GM12878 (cell line): ENCODE data around the gene SARM1. TPM values are rescaled to one million over a fixed set of nuclear protein-coding genes. Genes with fewer than 3 reads are reported as not detected.

ENCODE experiments used
- ATAC-seq: fragments of 200-7000 bp; cut with Tn5 transposase; 3 replicates; pipeline ENCODE4 v1.9.1; 2020; ENCODE audit warnings: mild to moderate bottlenecking, moderate library complexity
- BruUV-seq: library from RNA; stranded (reverse); fragments of 400-500 nt; replicated peaks from 2 replicates; lab custom pipeline; 2021; lab: Mats Ljungman, UMichigan
- CTCF ChIA-PET: fragments of 300-600 bp; sonication (Branson Sonifier 250); formaldehyde crosslinking; extraction: SDS; loops from one replicate; lab custom pipeline; 2021; ENCODE audit warnings: inconsistent platforms; lab: Yijun Ruan, JAX
- POLR2A ChIA-PET: fragments of 350-600 bp; formaldehyde crosslinking; extraction: SDS; loops from one replicate; lab custom pipeline; 2021; ENCODE audit warnings: inconsistent platforms; lab: Charles Lee
- RAD21 ChIA-PET: fragments of 300-600 bp; sonication (Branson Sonifier 250); formaldehyde crosslinking; loops from one replicate; lab custom pipeline; 2023; ENCODE audit warnings: antibody characterized with exemption; ENCODE audit not compliant: unreplicated experiment; lab: Charles Lee
- SMC1A ChIA-PET: fragments of 300-600 bp; sonication (Branson Sonifier 250); formaldehyde crosslinking; loops from one replicate; lab custom pipeline; 2023; ENCODE audit not compliant: unreplicated experiment, uncharacterized antibody; lab: Charles Lee
- DNase-seq: peaks from one replicate; pipeline ENCODE4 v3.0.0-alpha.2; 2011; ENCODE audit warnings: low read depth, low spot score
- FAIRE-seq: peaks from 3 replicates; lab custom pipeline; 2011; peaks lifted over from hg19 to GRCh38; lab: Jason Lieb, UNC
- H2AFZ ChIP-seq: 2 replicates; pipeline ENCODE4 v1.6.0; 2011; ENCODE audit warnings: low read depth, low read length, control low read depth; ENCODE audit not compliant: control insufficient read depth
- H3K27ac ChIP-seq: 2 replicates; pipeline ENCODE4 v1.5.1; 2011; ENCODE audit warnings: control low read depth; ENCODE audit not compliant: control insufficient read depth, insufficient read depth
- H3K27me3 ChIP-seq, 2 experiments: replicated peaks in 1 of 2; 2 replicates each; pipeline versions ENCODE4 v1.6.0 to v1.6.1; 2011; ENCODE audit warnings: low read length in 1 of 2; ENCODE audit not compliant: control insufficient read depth in 2 of 2, insufficient read depth in 2 of 2
- H3K36me3 ChIP-seq, 2 experiments: 2 replicates each; pipeline ENCODE4 v1.5.1; 2011; ENCODE audit warnings: low read length in 1 of 2; ENCODE audit not compliant: control insufficient read depth in 2 of 2, insufficient read depth in 2 of 2
- H3K4me1 ChIP-seq: 2 replicates; pipeline ENCODE4 v1.6.1; 2011; ENCODE audit warnings: mild to moderate bottlenecking, low read length, moderate library complexity, mixed read lengths; ENCODE audit not compliant: control insufficient read depth, insufficient read depth
- H3K4me2 ChIP-seq: 2 replicates; pipeline ENCODE4 v1.6.0; 2011; ENCODE audit warnings: control low read depth; ENCODE audit not compliant: control insufficient read depth, insufficient read depth
- H3K4me3 ChIP-seq: fragments of 200-600 bp; sonication (generic); 2 replicates; pipeline ENCODE4 v1.5.1; 2016
- H3K79me2 ChIP-seq: 2 replicates; pipeline ENCODE4 v1.6.0; 2011; ENCODE audit warnings: low read length; ENCODE audit not compliant: control insufficient read depth, insufficient read depth
- H3K9ac ChIP-seq: 2 replicates; pipeline ENCODE4 v1.8.0; 2011; ENCODE audit warnings: low read length, control low read depth, mixed read lengths; ENCODE audit not compliant: control insufficient read depth, insufficient read depth
- H3K9me3 ChIP-seq: replicated peaks from 3 replicates; pipeline ENCODE4 v1.5.1; 2011; ENCODE audit warnings: mild to moderate bottlenecking, low read length; ENCODE audit not compliant: control insufficient read depth, insufficient read depth
- H4K20me1 ChIP-seq: 2 replicates; pipeline ENCODE4 v1.6.0; 2011; ENCODE audit not compliant: control insufficient read depth, insufficient read depth
- BRCA1 ChIP-seq: IDR thresholded peaks from 2 replicates; pipeline ENCODE4 v1.6.1; 2011; ENCODE audit warnings: low read depth, low read length, improper control_type of control experiment
- MYC ChIP-seq: IDR thresholded peaks from 2 replicates; pipeline ENCODE4 v1.6.1; 2011; ENCODE audit warnings: mild to moderate bottlenecking, low read length, moderate library complexity, inconsistent platforms; ENCODE audit not compliant: insufficient read depth, insufficient replicate concordance, insufficient read length, severe bottlenecking
- RCOR1 ChIP-seq: conservative IDR thresholded peaks from 2 replicates; pipeline ENCODE4 v1.6.1; 2012; ENCODE audit warnings: low read depth, low read length, improper control_type of control experiment
- WGBS: methylation state at CpG from one replicate; pipeline ENCODE4 v1.1.6; 2016; ENCODE audit warnings: low lambda C conversion rate; ENCODE audit not compliant: insufficient replicate concordance, insufficient coverage; ENCODE audit errors: missing lambda C conversion rate; 5-methylcytosine and 5-hydroxymethylcytosine counted together
- in situ Hi-C: fragments of 300-500 bp; cut with MboI; formaldehyde crosslinking; loops from 9 replicates; pipeline ENCODE4 v1.14.3; 2018; ENCODE audit warnings: mixed read lengths
- intact Hi-C: fragments of 100-400 bp; cut with micrococcal nuclease; formaldehyde crosslinking; loops from one replicate; pipeline ENCODE4 v1.14.2; 2022; ENCODE audit not compliant: unreplicated experiment
- polyA plus RNA-seq, 11 experiments: library from polyadenylated mRNA; depleted of rRNA in 4 of 11; unstranded in 6 of 11; stranded (reverse) in 5 of 11; fragments of >200 nt; fragmentation: Nextera tagmentation in 4 of 11; fragmentation: Illumina TruSeq in 1 of 11; extraction: Ambion mirVana in 4 of 11; extraction: Trizol in 1 of 11; gene quantifications; 1 replicate in 1 of 11; 2 replicates in 10 of 11; pipeline versions ENCODE4 v1.2.1 to v1.2.3, GENCODE V29; 2011 to 2016; ENCODE audit warnings: inconsistent platforms in 2 of 11, missing spikeins in 2 of 11, low read depth in 1 of 11
- total RNA-seq, 4 experiments: library from RNA; depleted of rRNA in 3 of 4; stranded (reverse); fragments of >200 nt in 3 of 4; fragmentation: Illumina TruSeq in 1 of 4; extraction: Trizol in 1 of 4; gene quantifications; 2 replicates each; pipeline versions ENCODE4 v1.2.1 to v1.2.3, GENCODE V29; 2013 to 2021
- TF ChIP-seq, protein P1 (sequence below): fragments of 450-650 bp; IDR thresholded peaks from 2 replicates; pipeline ENCODE4 v1.6.1; 2017; ENCODE audit warnings: low read depth, mild to moderate bottlenecking, moderate library complexity
- TF ChIP-seq, protein P2 (sequence below): fragments of 450-650 bp; formaldehyde crosslinking; IDR thresholded peaks from 2 replicates; pipeline ENCODE4 v1.4.0; 2022; ENCODE audit warnings: mild to moderate bottlenecking, moderate library complexity
- TF ChIP-seq, protein P3 (sequence below): IDR thresholded peaks from 2 replicates; pipeline ENCODE4 v1.6.1; 2012; ENCODE audit warnings: improper control_type of control experiment, low read depth, low read length; ENCODE audit not compliant: insufficient replicate concordance
- TF ChIP-seq, protein P4 (sequence below): IDR thresholded peaks from 2 replicates; pipeline ENCODE4 v1.6.1; 2012; ENCODE audit warnings: low read length, inconsistent platforms

Gene SARM1
- total and polyA plus RNA-seq, 10 of the 15 experiments (the other 5 are each of a cell fraction or from before 2014, with no cell fraction given) = 0.56 to 25.3 (median 11.9) TPM

DNA sequence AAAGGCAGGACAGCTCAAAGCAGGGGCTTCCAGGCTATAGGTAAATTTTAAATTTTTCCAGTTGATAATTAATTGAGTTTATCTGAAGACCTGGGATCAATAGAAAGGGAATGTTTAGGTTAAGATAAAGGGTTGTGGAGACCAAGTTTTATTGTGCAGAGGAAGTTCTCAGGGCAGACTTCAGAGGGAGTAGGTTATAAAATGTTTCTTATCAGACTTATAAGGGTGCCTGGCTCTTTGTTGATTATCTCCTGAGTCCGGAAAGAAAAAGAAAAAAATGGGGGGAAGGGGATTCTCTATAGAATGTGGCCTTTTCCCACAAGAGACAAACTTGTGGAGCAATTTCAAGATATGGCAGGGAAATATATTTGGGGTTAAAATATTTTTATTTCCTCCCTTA lies 18.6 kb downstream of the SARM1 start (continued):
- no peak for TF ChIP-seq RCOR1
- TF ChIP-seq, protein P1, sequence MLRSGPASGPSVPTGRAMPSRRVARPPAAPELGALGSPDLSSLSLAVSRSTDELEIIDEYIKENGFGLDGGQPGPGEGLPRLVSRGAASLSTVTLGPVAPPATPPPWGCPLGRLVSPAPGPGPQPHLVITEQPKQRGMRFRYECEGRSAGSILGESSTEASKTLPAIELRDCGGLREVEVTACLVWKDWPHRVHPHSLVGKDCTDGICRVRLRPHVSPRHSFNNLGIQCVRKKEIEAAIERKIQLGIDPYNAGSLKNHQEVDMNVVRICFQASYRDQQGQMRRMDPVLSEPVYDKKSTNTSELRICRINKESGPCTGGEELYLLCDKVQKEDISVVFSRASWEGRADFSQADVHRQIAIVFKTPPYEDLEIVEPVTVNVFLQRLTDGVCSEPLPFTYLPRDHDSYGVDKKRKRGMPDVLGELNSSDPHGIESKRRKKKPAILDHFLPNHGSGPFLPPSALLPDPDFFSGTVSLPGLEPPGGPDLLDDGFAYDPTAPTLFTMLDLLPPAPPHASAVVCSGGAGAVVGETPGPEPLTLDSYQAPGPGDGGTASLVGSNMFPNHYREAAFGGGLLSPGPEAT = no peak
- no peak for TF ChIP-seq BRCA1
- TF ChIP-seq, all 136 proteins: peak for 0

DNA sequence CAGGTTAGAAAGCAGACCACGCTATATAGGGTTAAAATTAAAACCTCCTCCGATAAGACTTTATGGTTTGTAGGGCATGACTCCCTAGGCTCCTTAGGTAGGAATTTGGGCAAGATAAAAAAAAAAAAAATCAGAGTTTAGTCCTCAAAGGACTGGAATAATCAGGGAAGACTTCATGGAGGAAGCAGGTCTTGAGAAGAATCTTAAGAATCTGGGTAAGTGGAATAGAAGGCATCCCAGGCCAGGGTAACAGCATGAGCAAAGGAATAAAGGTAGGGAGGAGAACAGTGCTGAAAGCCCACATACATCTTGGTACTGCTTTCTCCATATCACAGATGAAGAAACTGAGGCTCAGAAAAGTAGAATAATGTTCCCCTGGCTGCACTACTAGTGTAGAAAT lies 19.1 kb downstream of the SARM1 start:
- TF ChIP-seq, protein P2, sequence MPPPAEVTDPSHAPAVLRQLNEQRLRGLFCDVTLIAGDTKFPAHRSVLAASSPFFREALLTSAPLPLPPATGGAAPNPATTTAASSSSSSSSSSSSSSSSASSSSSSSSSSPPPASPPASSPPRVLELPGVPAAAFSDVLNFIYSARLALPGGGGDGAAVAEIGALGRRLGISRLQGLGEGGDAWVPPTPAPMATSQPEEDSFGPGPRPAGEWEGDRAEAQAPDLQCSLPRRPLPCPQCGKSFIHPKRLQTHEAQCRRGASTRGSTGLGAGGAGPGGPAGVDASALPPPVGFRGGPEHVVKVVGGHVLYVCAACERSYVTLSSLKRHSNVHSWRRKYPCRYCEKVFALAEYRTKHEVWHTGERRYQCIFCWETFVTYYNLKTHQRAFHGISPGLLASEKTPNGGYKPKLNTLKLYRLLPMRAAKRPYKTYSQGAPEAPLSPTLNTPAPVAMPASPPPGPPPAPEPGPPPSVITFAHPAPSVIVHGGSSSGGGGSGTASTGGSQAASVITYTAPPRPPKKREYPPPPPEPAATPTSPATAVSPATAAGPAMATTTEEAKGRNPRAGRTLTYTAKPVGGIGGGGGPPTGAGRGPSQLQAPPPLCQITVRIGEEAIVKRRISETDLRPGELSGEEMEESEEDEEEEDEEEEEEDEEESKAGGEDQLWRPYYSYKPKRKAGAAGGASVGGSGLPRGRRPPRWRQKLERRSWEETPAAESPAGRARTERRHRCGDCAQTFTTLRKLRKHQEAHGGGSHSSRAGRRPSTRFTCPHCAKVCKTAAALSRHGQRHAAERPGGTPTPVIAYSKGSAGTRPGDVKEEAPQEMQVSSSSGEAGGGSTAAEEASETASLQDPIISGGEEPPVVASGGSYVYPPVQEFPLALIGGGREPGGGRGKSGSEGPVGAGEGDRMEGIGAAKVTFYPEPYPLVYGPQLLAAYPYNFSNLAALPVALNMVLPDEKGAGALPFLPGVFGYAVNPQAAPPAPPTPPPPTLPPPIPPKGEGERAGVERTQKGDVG (CRISPR knock-in tag) = no peak
- TF ChIP-seq, protein P3, sequence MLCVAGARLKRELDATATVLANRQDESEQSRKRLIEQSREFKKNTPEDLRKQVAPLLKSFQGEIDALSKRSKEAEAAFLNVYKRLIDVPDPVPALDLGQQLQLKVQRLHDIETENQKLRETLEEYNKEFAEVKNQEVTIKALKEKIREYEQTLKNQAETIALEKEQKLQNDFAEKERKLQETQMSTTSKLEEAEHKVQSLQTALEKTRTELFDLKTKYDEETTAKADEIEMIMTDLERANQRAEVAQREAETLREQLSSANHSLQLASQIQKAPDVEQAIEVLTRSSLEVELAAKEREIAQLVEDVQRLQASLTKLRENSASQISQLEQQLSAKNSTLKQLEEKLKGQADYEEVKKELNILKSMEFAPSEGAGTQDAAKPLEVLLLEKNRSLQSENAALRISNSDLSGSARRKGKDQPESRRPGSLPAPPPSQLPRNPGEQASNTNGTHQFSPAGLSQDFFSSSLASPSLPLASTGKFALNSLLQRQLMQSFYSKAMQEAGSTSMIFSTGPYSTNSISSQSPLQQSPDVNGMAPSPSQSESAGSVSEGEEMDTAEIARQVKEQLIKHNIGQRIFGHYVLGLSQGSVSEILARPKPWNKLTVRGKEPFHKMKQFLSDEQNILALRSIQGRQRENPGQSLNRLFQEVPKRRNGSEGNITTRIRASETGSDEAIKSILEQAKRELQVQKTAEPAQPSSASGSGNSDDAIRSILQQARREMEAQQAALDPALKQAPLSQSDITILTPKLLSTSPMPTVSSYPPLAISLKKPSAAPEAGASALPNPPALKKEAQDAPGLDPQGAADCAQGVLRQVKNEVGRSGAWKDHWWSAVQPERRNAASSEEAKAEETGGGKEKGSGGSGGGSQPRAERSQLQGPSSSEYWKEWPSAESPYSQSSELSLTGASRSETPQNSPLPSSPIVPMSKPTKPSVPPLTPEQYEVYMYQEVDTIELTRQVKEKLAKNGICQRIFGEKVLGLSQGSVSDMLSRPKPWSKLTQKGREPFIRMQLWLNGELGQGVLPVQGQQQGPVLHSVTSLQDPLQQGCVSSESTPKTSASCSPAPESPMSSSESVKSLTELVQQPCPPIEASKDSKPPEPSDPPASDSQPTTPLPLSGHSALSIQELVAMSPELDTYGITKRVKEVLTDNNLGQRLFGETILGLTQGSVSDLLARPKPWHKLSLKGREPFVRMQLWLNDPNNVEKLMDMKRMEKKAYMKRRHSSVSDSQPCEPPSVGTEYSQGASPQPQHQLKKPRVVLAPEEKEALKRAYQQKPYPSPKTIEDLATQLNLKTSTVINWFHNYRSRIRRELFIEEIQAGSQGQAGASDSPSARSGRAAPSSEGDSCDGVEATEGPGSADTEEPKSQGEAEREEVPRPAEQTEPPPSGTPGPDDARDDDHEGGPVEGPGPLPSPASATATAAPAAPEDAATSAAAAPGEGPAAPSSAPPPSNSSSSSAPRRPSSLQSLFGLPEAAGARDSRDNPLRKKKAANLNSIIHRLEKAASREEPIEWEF = no peak
- no peak for TF ChIP-seq MYC
- TF ChIP-seq, protein P4, sequence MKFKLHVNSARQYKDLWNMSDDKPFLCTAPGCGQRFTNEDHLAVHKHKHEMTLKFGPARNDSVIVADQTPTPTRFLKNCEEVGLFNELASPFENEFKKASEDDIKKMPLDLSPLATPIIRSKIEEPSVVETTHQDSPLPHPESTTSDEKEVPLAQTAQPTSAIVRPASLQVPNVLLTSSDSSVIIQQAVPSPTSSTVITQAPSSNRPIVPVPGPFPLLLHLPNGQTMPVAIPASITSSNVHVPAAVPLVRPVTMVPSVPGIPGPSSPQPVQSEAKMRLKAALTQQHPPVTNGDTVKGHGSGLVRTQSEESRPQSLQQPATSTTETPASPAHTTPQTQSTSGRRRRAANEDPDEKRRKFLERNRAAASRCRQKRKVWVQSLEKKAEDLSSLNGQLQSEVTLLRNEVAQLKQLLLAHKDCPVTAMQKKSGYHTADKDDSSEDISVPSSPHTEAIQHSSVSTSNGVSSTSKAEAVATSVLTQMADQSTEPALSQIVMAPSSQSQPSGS = no peak
- H3K4me1 ChIP-seq = no peaks in the 10 kb centered on the region
- H2AFZ ChIP-seq = no peak overlapping the region
- ATAC-seq = no peak
- ChIA-PET POLR2A (no interaction called here), SMC1A (interaction anchor here (1.3 to 1.4 kb wide), 2 partner anchors 8 to 18 kb away, joined by 3 read pairs; no protein-coding TSS in a partner anchor), CTCF (interaction anchor here (1.7 kb wide), 1 partner anchor 26 kb away, joined by 5 read pairs; no protein-coding TSS in a partner anchor), RAD21 (no interaction called here)
- no peak for DNase-seq
- in situ Hi-C loops = no loop called here
- H3K27ac ChIP-seq = no peak overlapping the region
- H4K20me1 ChIP-seq = no peaks in the 10 kb centered on the region
- H3K36me3 ChIP-seq = peaks cover 0 to 15% of the 10 kb centered on the region in 2 experiments; a peak in 2 of 4 replicates
- H3K9me3 ChIP-seq = no peaks in the 10 kb centered on the region
- intact Hi-C loops = no loop called here
- no peak for FAIRE-seq
- no peaks in the 10 kb centered on the region for H3K27me3 ChIP-seq
- BruUV-seq = no TSS peak
- H3K9ac ChIP-seq = no peak overlapping the region
- H3K4me3 ChIP-seq = no peak overlapping the region
- 93% methylated on average over 2 of the region's 2 CpGs for WGBS
- H3K79me2 ChIP-seq = no peaks in the 10 kb centered on the region
- H3K4me2 ChIP-seq = no peak overlapping the region
